ENCODE data around the gene BARD1.

- no peak for TF ChIP-seq CTCF (IDR thresholded peaks at IDR 0.05)
- no peak for TF ChIP-seq POLR2A (IDR thresholded peaks at IDR 0.05)
Measured at GRCh38 chr2:214695789-214696188, 113.7 kb downstream of the BARD1 start.
